ENCODE measurements around the gene TARP.

- TF ChIP-seq RARB (CRISPR knock-in tag; IDR thresholded peaks at IDR 0.05) (no peak), ZNF565 (CRISPR knock-in tag; conservative IDR thresholded peaks at IDR 0.05; ENCODE audit: low read depth) (no peak)
Observed at GRCh38 chr7:38299275-38299931, 26.0 kb upstream of the TARP start.

All from SK-N-SH treated with all-trans-retinoic acid at 6 μM for 48 hours (cell line).